ENCODE measurements around the gene LRP1B.
"Not testable (repeated sequence)": the region's sequence is repeated elsewhere in the genome, so short reads cannot be mapped to it uniquely, and the experiment has no call there.

Gene LRP1B

GRCh38 chr2:140472676-140473075 lies 1658.1 kb downstream of the LRP1B start:
- no peaks in the 10 kb centered on the region for H3K9me3 ChIP-seq (ENCODE audit: insufficient read depth, low read depth, low read length)
- no peaks in the 10 kb centered on the region for H3K27me3 ChIP-seq (ENCODE audit: insufficient read depth, low read length)
- no peak overlapping the region for H3K4me3 ChIP-seq (ENCODE audit: low read length)
- H3K9ac ChIP-seq (ENCODE audit: low read depth, low read length): no peak overlapping the region
- H3K27ac ChIP-seq (ENCODE audit: low read length): no peak overlapping the region
- no peaks in the 10 kb centered on the region; the same call in none of the 2 replicates for H3K4me1 ChIP-seq (ENCODE audit: insufficient read depth, low read length)
- H3K36me3 ChIP-seq (ENCODE audit: insufficient read depth, low read depth, low read length): no peaks in the 10 kb centered on the region

GRCh38 chr2:140465301-140465700 lies 1665.5 kb downstream of the LRP1B start:
- Histone ChIP-seq H3K36me3 (ENCODE audit: insufficient read depth, low read depth, low read length) (no peaks in the 10 kb centered on the region), H3K27me3 (ENCODE audit: insufficient read depth, low read length) (no peaks in the 10 kb centered on the region), H3K4me3 (ENCODE audit: low read length) (no peak overlapping the region), H3K27ac (ENCODE audit: low read length) (no peak overlapping the region), H3K9ac (ENCODE audit: low read depth, low read length) (no peak overlapping the region), H3K4me1 (ENCODE audit: insufficient read depth, low read length) (no peaks in the 10 kb centered on the region), H3K9me3 (ENCODE audit: insufficient read depth, low read depth, low read length) (no peaks in the 10 kb centered on the region)

- H3K4me1 ChIP-seq (ENCODE audit: insufficient read depth, low read length): no peaks in the 10 kb centered on the region
- H3K9me3 ChIP-seq (ENCODE audit: insufficient read depth, low read depth, low read length): no peaks in the 10 kb centered on the region
- H3K27ac ChIP-seq (ENCODE audit: low read length): no peak overlapping the region
- H3K27me3 ChIP-seq (ENCODE audit: insufficient read depth, low read length): no peaks in the 10 kb centered on the region
- H3K4me3 ChIP-seq (ENCODE audit: low read length): no peak overlapping the region
- H3K9ac ChIP-seq (ENCODE audit: low read depth, low read length): no peak overlapping the region
- no peaks in the 10 kb centered on the region for H3K36me3 ChIP-seq (ENCODE audit: insufficient read depth, low read depth, low read length)
These were observed 1667.8 kb downstream of the LRP1B start for GRCh38 chr2:140462990-140463389.

- no peak overlapping the region for H3K9ac ChIP-seq (ENCODE audit: low read depth, low read length)
- no peaks in the 10 kb centered on the region for H3K9me3 ChIP-seq (ENCODE audit: insufficient read depth, low read depth, low read length)
- no peaks in the 10 kb centered on the region for H3K27me3 ChIP-seq (ENCODE audit: insufficient read depth, low read length)
- H3K36me3 ChIP-seq (ENCODE audit: insufficient read depth, low read depth, low read length): no peaks in the 10 kb centered on the region
- H3K4me1 ChIP-seq (ENCODE audit: insufficient read depth, low read length): no peaks in the 10 kb centered on the region
- no peak overlapping the region for H3K4me3 ChIP-seq (ENCODE audit: low read length)
- H3K27ac ChIP-seq (ENCODE audit: low read length): no peak overlapping the region
These were observed 1673.3 kb downstream of the LRP1B start for GRCh38 chr2:140457483-140457882.

- Histone ChIP-seq H3K4me1 (ENCODE audit: insufficient read depth, low read length) (no peaks in the 10 kb centered on the region), H3K9ac (ENCODE audit: low read depth, low read length) (no peak overlapping the region), H3K27me3 (ENCODE audit: insufficient read depth, low read length) (no peaks in the 10 kb centered on the region), H3K9me3 (ENCODE audit: insufficient read depth, low read depth, low read length) (no peaks in the 10 kb centered on the region), H3K36me3 (ENCODE audit: insufficient read depth, low read depth, low read length) (no peaks in the 10 kb centered on the region), H3K4me3 (ENCODE audit: low read length) (no peak overlapping the region), H3K27ac (ENCODE audit: low read length) (no peak overlapping the region)
These were observed 1675.5 kb downstream of the LRP1B start for GRCh38 chr2:140455315-140455714.

GRCh38 chr2:140454717-140455116 lies 1676.1 kb downstream of the LRP1B start:
- H3K4me3 ChIP-seq (ENCODE audit: low read length): no peak overlapping the region
- no peaks in the 10 kb centered on the region for H3K4me1 ChIP-seq (ENCODE audit: insufficient read depth, low read length)
- H3K36me3 ChIP-seq (ENCODE audit: insufficient read depth, low read depth, low read length): no peaks in the 10 kb centered on the region
- H3K9ac ChIP-seq (ENCODE audit: low read depth, low read length): no peak overlapping the region
- H3K27ac ChIP-seq (ENCODE audit: low read length): no peak overlapping the region
- H3K9me3 ChIP-seq (ENCODE audit: insufficient read depth, low read depth, low read length): no peaks in the 10 kb centered on the region
- H3K27me3 ChIP-seq (ENCODE audit: insufficient read depth, low read length): no peaks in the 10 kb centered on the region

- Histone ChIP-seq H3K4me1 (ENCODE audit: insufficient read depth, low read length) (no peaks in the 10 kb centered on the region), H3K9me3 (ENCODE audit: insufficient read depth, low read depth, low read length) (no peaks in the 10 kb centered on the region), H3K36me3 (ENCODE audit: insufficient read depth, low read depth, low read length) (no peaks in the 10 kb centered on the region), H3K4me3 (ENCODE audit: low read length) (no peak overlapping the region), H3K27ac (ENCODE audit: low read length) (no peak overlapping the region), H3K9ac (ENCODE audit: low read depth, low read length) (no peak overlapping the region), H3K27me3 (ENCODE audit: insufficient read depth, low read length) (no peaks in the 10 kb centered on the region)
These were observed 1679.5 kb downstream of the LRP1B start for GRCh38 chr2:140451324-140451723.

GRCh38 chr2:140442319-140442718 lies 1688.5 kb downstream of the LRP1B start:
- Histone ChIP-seq H3K4me1 (ENCODE audit: insufficient read depth, low read length) (no peaks in the 10 kb centered on the region), H3K36me3 (ENCODE audit: insufficient read depth, low read depth, low read length) (no peaks in the 10 kb centered on the region), H3K27me3 (ENCODE audit: insufficient read depth, low read length) (no peaks in the 10 kb centered on the region), H3K9ac (ENCODE audit: low read depth, low read length) (no peak overlapping the region), H3K27ac (ENCODE audit: low read length) (no peak overlapping the region), H3K4me3 (ENCODE audit: low read length) (no peak overlapping the region), H3K9me3 (ENCODE audit: insufficient read depth, low read depth, low read length) (no peaks in the 10 kb centered on the region)

- Histone ChIP-seq H3K4me3 (ENCODE audit: low read length) (no peak overlapping the region), H3K9ac (ENCODE audit: low read depth, low read length) (no peak overlapping the region), H3K27me3 (ENCODE audit: insufficient read depth, low read length) (no peaks in the 10 kb centered on the region), H3K9me3 (ENCODE audit: insufficient read depth, low read depth, low read length) (no peaks in the 10 kb centered on the region), H3K27ac (ENCODE audit: low read length) (no peak overlapping the region), H3K36me3 (ENCODE audit: insufficient read depth, low read depth, low read length) (no peaks in the 10 kb centered on the region), H3K4me1 (ENCODE audit: insufficient read depth, low read length) (peaks cover 4% of the 10 kb centered on the region)
These were observed 1690.0 kb downstream of the LRP1B start for GRCh38 chr2:140440815-140441214.

GRCh38 chr2:140436936-140437335 lies 1693.9 kb downstream of the LRP1B start:
- Histone ChIP-seq H3K27ac (ENCODE audit: low read length) (no peak overlapping the region), H3K27me3 (ENCODE audit: insufficient read depth, low read length) (no peaks in the 10 kb centered on the region), H3K4me1 (ENCODE audit: insufficient read depth, low read length) (peaks cover 9% of the 10 kb centered on the region), H3K9me3 (ENCODE audit: insufficient read depth, low read depth, low read length) (no peaks in the 10 kb centered on the region), H3K4me3 (ENCODE audit: low read length) (no peak overlapping the region), H3K9ac (ENCODE audit: low read depth, low read length) (no peak overlapping the region), H3K36me3 (ENCODE audit: insufficient read depth, low read depth, low read length) (no peaks in the 10 kb centered on the region)

- not testable (repeated sequence) for H3K4me3 ChIP-seq (ENCODE audit: low read length); H3K4me1 ChIP-seq (ENCODE audit: insufficient read depth, low read length); H3K9ac ChIP-seq (ENCODE audit: low read depth, low read length); H3K27ac ChIP-seq (ENCODE audit: low read length); H3K27me3 ChIP-seq (ENCODE audit: insufficient read depth, low read length); H3K36me3 ChIP-seq (ENCODE audit: insufficient read depth, low read depth, low read length); H3K9me3 ChIP-seq (ENCODE audit: insufficient read depth, low read depth, low read length)
These were observed 1703.8 kb downstream of the LRP1B start for GRCh38 chr2:140427033-140427432.

- Histone ChIP-seq H3K27ac (ENCODE audit: low read length) (no peak overlapping the region), H3K4me1 (ENCODE audit: insufficient read depth, low read length) (no peaks in the 10 kb centered on the region; the same call in 1 of the 2 replicates), H3K9me3 (ENCODE audit: insufficient read depth, low read depth, low read length) (no peaks in the 10 kb centered on the region), H3K9ac (ENCODE audit: low read depth, low read length) (no peak overlapping the region), H3K36me3 (ENCODE audit: insufficient read depth, low read depth, low read length) (no peaks in the 10 kb centered on the region), H3K4me3 (ENCODE audit: low read length) (no peak overlapping the region), H3K27me3 (ENCODE audit: insufficient read depth, low read length) (no peaks in the 10 kb centered on the region)
These were observed 1706.3 kb downstream of the LRP1B start for GRCh38 chr2:140424471-140424870.

GRCh38 chr2:140422759-140423158 lies 1708.1 kb downstream of the LRP1B start:
- no peak overlapping the region for H3K27ac ChIP-seq (ENCODE audit: low read length)

More at GRCh38 chr2:140422759-140423158, 1708.1 kb downstream of the LRP1B start:
- no peak overlapping the region for H3K9ac ChIP-seq (ENCODE audit: low read depth, low read length)
- H3K4me1 ChIP-seq (ENCODE audit: insufficient read depth, low read length): no peaks in the 10 kb centered on the region; the same call in 1 of the 2 replicates
- no peaks in the 10 kb centered on the region for H3K27me3 ChIP-seq (ENCODE audit: insufficient read depth, low read length)
- no peaks in the 10 kb centered on the region for H3K36me3 ChIP-seq (ENCODE audit: insufficient read depth, low read depth, low read length)
- no peak overlapping the region for H3K4me3 ChIP-seq (ENCODE audit: low read length)
- H3K9me3 ChIP-seq (ENCODE audit: insufficient read depth, low read depth, low read length): no peaks in the 10 kb centered on the region
